ENCODE results near the gene GCG.

GCG gene

DNA sequence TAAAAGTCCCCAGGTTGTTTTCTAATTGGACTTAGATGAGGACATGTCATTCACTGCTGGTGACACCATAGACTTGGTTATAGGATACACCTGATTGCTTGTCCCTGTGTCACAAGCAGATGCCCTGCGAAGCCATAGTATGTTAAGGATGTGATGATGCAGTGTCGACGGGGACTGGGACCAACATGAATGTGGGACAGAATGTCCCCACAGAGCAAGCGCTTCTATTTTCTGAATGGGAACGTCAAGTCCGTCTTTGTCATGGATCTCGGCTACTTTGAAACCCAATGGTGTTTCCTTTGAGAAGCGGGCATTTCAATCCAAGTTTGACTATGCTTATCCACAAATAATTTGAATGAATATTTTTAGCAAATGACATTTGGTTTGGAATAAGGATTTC lies 2.1 kb downstream of the GCG start:
- no peaks in the 10 kb centered on the region for H3K9me3 ChIP-seq (ENCODE audit: control insufficient read depth, insufficient read depth, low read depth, low read length)
- no peak overlapping the region for H3K4me3 ChIP-seq (ENCODE audit: low read depth, low read length)
- H3K27ac ChIP-seq (ENCODE audit: low read depth, low read length): no peak overlapping the region
- H3K4me1 ChIP-seq (ENCODE audit: control insufficient read depth, insufficient read depth, low read length): peaks cover 6% of the 10 kb centered on the region; the same call in 1 of the 2 replicates
- no peaks in the 10 kb centered on the region for H3K36me3 ChIP-seq (ENCODE audit: control insufficient read depth, insufficient read depth, low read length)
- no peaks in the 10 kb centered on the region for H3K27me3 ChIP-seq (ENCODE audit: control insufficient read depth, insufficient read depth, low read length)
- H3K9ac ChIP-seq (ENCODE audit: low read length): no peak overlapping the region

DNA sequence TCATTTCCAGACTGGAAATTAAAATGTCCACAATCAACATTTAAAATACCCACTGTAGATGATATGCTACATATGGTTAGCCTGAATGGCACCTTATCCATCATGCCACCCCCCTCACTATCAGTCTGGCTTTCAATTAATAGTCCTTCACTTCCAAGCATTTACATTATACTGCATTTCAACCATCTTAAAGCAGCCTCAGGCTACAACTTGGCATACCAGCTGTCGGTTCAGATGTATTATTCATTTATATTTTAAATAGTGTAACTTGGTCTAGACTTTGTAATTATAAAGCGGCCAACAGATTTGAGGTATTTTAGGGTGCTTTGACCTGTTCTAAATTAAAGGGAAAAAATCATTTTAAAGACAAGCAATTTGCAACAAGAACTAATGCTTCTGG lies 2.6 kb downstream of the GCG start:
- H3K9me3 ChIP-seq (ENCODE audit: control insufficient read depth, insufficient read depth, low read depth, low read length): no peaks in the 10 kb centered on the region
- H3K27ac ChIP-seq (ENCODE audit: low read depth, low read length): no peak overlapping the region
- H3K4me3 ChIP-seq (ENCODE audit: low read depth, low read length): no peak overlapping the region
- H3K36me3 ChIP-seq (ENCODE audit: control insufficient read depth, insufficient read depth, low read length): no peaks in the 10 kb centered on the region
- H3K4me1 ChIP-seq (ENCODE audit: control insufficient read depth, insufficient read depth, low read length): peaks cover 6% of the 10 kb centered on the region; the same call in 1 of the 2 replicates
- no peaks in the 10 kb centered on the region for H3K27me3 ChIP-seq (ENCODE audit: control insufficient read depth, insufficient read depth, low read length)
- no peak overlapping the region for H3K9ac ChIP-seq (ENCODE audit: low read length)

- H3K36me3 ChIP-seq (ENCODE audit: control insufficient read depth, insufficient read depth, low read length): no peaks in the 10 kb centered on the region
- H3K9me3 ChIP-seq (ENCODE audit: control insufficient read depth, insufficient read depth, low read depth, low read length): no peaks in the 10 kb centered on the region
- no peak overlapping the region for H3K9ac ChIP-seq (ENCODE audit: low read length)
- H3K27me3 ChIP-seq (ENCODE audit: control insufficient read depth, insufficient read depth, low read length): no peaks in the 10 kb centered on the region
- no peak overlapping the region for H3K27ac ChIP-seq (ENCODE audit: low read depth, low read length)
- peaks cover 6% of the 10 kb centered on the region; the same call in 1 of the 2 replicates for H3K4me1 ChIP-seq (ENCODE audit: control insufficient read depth, insufficient read depth, low read length)
- no peak overlapping the region for H3K4me3 ChIP-seq (ENCODE audit: low read depth, low read length)
Observed at GRCh38 chr2:162148956-162149355, 3.1 kb downstream of the GCG start.

DNA sequence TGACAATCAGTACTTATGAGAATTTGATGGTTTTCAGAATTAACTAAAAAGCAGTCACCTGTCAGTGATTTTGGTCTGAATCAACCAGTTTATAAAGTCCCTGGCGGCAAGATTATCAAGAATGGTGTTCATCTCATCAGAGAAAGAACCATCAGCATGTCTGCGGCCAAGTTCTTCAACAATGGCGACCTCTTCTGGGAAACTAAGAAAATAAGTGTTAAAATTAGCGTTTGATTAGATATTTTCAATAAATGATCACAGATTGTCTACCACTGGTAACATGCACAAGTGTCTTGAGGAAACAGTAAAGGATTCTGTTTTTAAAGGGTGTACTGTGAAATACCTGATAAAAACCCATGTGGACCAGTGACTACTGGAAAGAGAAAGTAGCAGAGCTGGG lies 8.1 kb downstream of the GCG start:
- Histone ChIP-seq H3K27me3 (ENCODE audit: control insufficient read depth, insufficient read depth, low read length) (no peaks in the 10 kb centered on the region), H3K4me3 (ENCODE audit: low read depth, low read length) (no peak overlapping the region), H3K4me1 (ENCODE audit: control insufficient read depth, insufficient read depth, low read length) (no peaks in the 10 kb centered on the region), H3K36me3 (ENCODE audit: control insufficient read depth, insufficient read depth, low read length) (no peaks in the 10 kb centered on the region), H3K9me3 (ENCODE audit: control insufficient read depth, insufficient read depth, low read depth, low read length) (no peaks in the 10 kb centered on the region), H3K27ac (ENCODE audit: low read depth, low read length) (no peak overlapping the region), H3K9ac (ENCODE audit: low read length) (no peak overlapping the region)

GRCh38 chr2:162138310-162138709 lies 13.7 kb downstream of the GCG start:
- Histone ChIP-seq H3K27me3 (ENCODE audit: control insufficient read depth, insufficient read depth, low read length) (no peaks in the 10 kb centered on the region), H3K36me3 (ENCODE audit: control insufficient read depth, insufficient read depth, low read length) (no peaks in the 10 kb centered on the region), H3K27ac (ENCODE audit: low read depth, low read length) (no peak overlapping the region), H3K4me1 (ENCODE audit: control insufficient read depth, insufficient read depth, low read length) (no peaks in the 10 kb centered on the region), H3K9ac (ENCODE audit: low read length) (no peak overlapping the region), H3K4me3 (ENCODE audit: low read depth, low read length) (no peak overlapping the region), H3K9me3 (ENCODE audit: control insufficient read depth, insufficient read depth, low read depth, low read length) (no peaks in the 10 kb centered on the region)

GRCh38 chr2:162127422-162127821 lies 24.6 kb downstream of the GCG start:
- Histone ChIP-seq H3K4me1 (ENCODE audit: control insufficient read depth, insufficient read depth, low read length) (no peaks in the 10 kb centered on the region), H3K4me3 (ENCODE audit: low read depth, low read length) (no peak overlapping the region), H3K9ac (ENCODE audit: low read length) (no peak overlapping the region), H3K27me3 (ENCODE audit: control insufficient read depth, insufficient read depth, low read length) (no peaks in the 10 kb centered on the region), H3K9me3 (ENCODE audit: control insufficient read depth, insufficient read depth, low read depth, low read length) (no peaks in the 10 kb centered on the region), H3K36me3 (ENCODE audit: control insufficient read depth, insufficient read depth, low read length) (no peaks in the 10 kb centered on the region), H3K27ac (ENCODE audit: low read depth, low read length) (no peak overlapping the region)

- Histone ChIP-seq H3K27me3 (ENCODE audit: control insufficient read depth, insufficient read depth, low read length) (no peaks in the 10 kb centered on the region), H3K27ac (ENCODE audit: low read depth, low read length) (no peak overlapping the region), H3K4me1 (ENCODE audit: control insufficient read depth, insufficient read depth, low read length) (no peaks in the 10 kb centered on the region), H3K9ac (ENCODE audit: low read length) (no peak overlapping the region), H3K9me3 (ENCODE audit: control insufficient read depth, insufficient read depth, low read depth, low read length) (no peaks in the 10 kb centered on the region), H3K36me3 (ENCODE audit: control insufficient read depth, insufficient read depth, low read length) (no peaks in the 10 kb centered on the region), H3K4me3 (ENCODE audit: low read depth, low read length) (no peak overlapping the region)
Observed at GRCh38 chr2:162126527-162126926, 25.5 kb downstream of the GCG start.

DNA sequence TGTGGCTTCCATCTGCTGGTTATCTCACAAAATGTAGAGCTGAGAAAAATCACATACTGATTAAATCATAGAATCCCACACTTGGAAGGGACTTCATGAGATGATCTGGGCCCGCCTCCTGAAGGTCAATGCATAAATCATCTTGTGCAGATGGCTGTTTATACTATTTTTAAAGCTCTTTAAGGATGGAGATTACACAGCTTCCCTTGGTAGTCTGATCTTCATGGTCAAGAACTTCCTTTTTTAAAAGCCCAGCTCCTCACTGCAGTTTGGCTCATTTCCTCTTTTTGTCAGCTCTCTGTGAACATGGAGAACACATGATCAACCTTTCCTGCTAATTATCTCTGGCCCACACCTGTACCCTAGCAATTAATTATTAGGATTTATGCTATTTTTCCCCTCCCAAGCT lies 25.9 kb downstream of the GCG start:
- H3K27me3 ChIP-seq (ENCODE audit: control insufficient read depth, insufficient read depth, low read length): no peaks in the 10 kb centered on the region
- H3K27ac ChIP-seq (ENCODE audit: low read depth, low read length): no peak overlapping the region
- no peaks in the 10 kb centered on the region for H3K36me3 ChIP-seq (ENCODE audit: control insufficient read depth, insufficient read depth, low read length)
- no peak overlapping the region for H3K4me3 ChIP-seq (ENCODE audit: low read depth, low read length)
- H3K9me3 ChIP-seq (ENCODE audit: control insufficient read depth, insufficient read depth, low read depth, low read length): no peaks in the 10 kb centered on the region
- H3K9ac ChIP-seq (ENCODE audit: low read length): no peak overlapping the region
- H3K4me1 ChIP-seq (ENCODE audit: control insufficient read depth, insufficient read depth, low read length): no peaks in the 10 kb centered on the region

GRCh38 chr2:162125138-162125537 lies 26.9 kb downstream of the GCG start:
- Histone ChIP-seq H3K4me3 (ENCODE audit: low read depth, low read length) (no peak overlapping the region), H3K9me3 (ENCODE audit: control insufficient read depth, insufficient read depth, low read depth, low read length) (no peaks in the 10 kb centered on the region), H3K27ac (ENCODE audit: low read depth, low read length) (no peak overlapping the region), H3K9ac (ENCODE audit: low read length) (no peak overlapping the region), H3K36me3 (ENCODE audit: control insufficient read depth, insufficient read depth, low read length) (no peaks in the 10 kb centered on the region), H3K4me1 (ENCODE audit: control insufficient read depth, insufficient read depth, low read length) (no peaks in the 10 kb centered on the region), H3K27me3 (ENCODE audit: control insufficient read depth, insufficient read depth, low read length) (no peaks in the 10 kb centered on the region)

DNA sequence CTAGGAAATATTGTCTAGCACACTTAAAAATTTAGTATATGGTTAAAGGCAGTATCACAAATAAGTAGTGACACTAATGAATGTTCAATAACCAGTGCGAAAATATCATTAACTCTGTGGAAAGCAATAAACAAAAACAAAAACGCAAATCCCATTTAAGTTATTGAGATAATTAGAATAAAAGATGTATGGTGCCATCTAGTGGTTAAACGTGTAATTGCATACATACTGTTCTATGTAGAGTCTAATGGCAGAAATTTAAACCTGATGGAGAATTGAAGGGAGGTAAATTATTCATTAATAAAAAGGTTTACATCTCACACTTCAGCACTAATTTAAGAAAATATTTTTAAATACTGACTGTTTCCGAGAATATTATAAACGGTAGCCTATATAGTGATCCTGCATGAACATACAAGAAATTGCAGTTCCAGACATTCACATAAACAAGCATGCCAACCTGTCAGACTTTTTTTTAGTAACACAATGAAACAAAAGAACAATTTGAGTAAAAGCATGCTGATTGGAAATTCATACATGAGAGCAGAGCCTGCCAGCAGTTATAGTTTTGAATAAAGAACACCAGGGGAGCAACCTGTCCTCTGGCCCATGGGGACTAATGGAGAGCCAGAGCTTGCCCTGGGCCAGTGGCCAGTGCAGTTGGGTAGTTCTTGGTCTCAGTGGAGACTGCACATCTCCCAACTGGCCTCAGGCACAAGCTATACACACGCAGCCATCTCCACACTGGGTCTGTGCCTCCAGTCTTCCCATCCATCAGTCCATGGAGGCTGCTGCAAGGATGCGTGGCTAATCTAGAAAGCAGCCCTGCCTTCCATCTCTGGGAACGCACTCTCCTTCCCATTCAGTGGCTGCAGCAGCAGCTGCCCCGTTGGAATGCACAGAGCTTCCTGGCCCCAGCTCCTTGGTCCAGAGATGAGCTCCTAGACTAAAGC lies 28.0 kb downstream of the GCG start:
- H3K4me3 ChIP-seq (ENCODE audit: low read depth, low read length): no peak overlapping the region
- no peaks in the 10 kb centered on the region for H3K9me3 ChIP-seq (ENCODE audit: control insufficient read depth, insufficient read depth, low read depth, low read length)
- no peak overlapping the region for H3K9ac ChIP-seq (ENCODE audit: low read length)
- H3K4me1 ChIP-seq (ENCODE audit: control insufficient read depth, insufficient read depth, low read length): no peaks in the 10 kb centered on the region
- no peak overlapping the region for H3K27ac ChIP-seq (ENCODE audit: low read depth, low read length)
- H3K36me3 ChIP-seq (ENCODE audit: control insufficient read depth, insufficient read depth, low read length): no peaks in the 10 kb centered on the region
- no peaks in the 10 kb centered on the region for H3K27me3 ChIP-seq (ENCODE audit: control insufficient read depth, insufficient read depth, low read length)

- Histone ChIP-seq H3K9ac (ENCODE audit: low read length) (no peak overlapping the region), H3K36me3 (ENCODE audit: control insufficient read depth, insufficient read depth, low read length) (no peaks in the 10 kb centered on the region), H3K27ac (ENCODE audit: low read depth, low read length) (no peak overlapping the region), H3K4me3 (ENCODE audit: low read depth, low read length) (no peak overlapping the region), H3K9me3 (ENCODE audit: control insufficient read depth, insufficient read depth, low read depth, low read length) (peaks cover 7% of the 10 kb centered on the region; the same call in 1 of the 2 replicates), H3K27me3 (ENCODE audit: control insufficient read depth, insufficient read depth, low read length) (no peaks in the 10 kb centered on the region), H3K4me1 (ENCODE audit: control insufficient read depth, insufficient read depth, low read length) (peaks cover 4% of the 10 kb centered on the region; the same call in 1 of the 2 replicates)
Observed at GRCh38 chr2:162118166-162119031, 33.6 kb downstream of the GCG start.

Measured in HUES6 (cell line).